22Rv1 (cell line): Measurements from ENCODE around the gene PARVG.

Source experiments
- H3K27ac ChIP-seq: fragments of 450-650 bp; 2 replicates; pipeline ENCODE4 v1.5.1; 2017
- ZFX ChIP-seq: fragments of 450-650 bp; IDR thresholded peaks from 2 replicates; pipeline ENCODE4 v1.6.1; 2017; ENCODE audit warnings: antibody characterized with exemption, borderline replicate concordance
- TF ChIP-seq, protein P1 (sequence below): fragments of 450-650 bp; IDR thresholded peaks from 2 replicates; pipeline ENCODE4 v1.5.1; 2017; ENCODE audit warnings: mild to moderate bottlenecking

Gene PARVG

DNA sequence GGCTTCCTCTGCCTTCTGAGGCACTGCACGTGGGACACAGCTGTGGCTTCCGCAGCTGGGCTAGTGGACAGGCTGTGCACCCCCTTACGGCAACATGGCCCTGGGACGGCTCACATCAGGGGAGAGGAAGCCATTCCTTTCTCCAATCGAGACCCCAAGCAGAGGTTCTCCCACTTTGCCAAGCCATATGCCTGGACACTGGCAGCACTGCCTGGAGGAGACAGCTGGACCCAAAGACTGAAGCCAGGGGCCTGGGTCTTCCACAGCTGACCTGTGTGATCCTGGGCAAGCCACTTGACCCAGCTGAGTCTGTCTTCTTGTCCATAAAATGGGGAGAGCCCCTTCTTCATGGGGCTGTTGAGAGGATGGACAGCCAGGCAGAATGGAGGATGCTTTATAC lies 66.6 kb downstream of the PARVG start:
- no peak for TF ChIP-seq ZFX
- TF ChIP-seq, protein P1, sequence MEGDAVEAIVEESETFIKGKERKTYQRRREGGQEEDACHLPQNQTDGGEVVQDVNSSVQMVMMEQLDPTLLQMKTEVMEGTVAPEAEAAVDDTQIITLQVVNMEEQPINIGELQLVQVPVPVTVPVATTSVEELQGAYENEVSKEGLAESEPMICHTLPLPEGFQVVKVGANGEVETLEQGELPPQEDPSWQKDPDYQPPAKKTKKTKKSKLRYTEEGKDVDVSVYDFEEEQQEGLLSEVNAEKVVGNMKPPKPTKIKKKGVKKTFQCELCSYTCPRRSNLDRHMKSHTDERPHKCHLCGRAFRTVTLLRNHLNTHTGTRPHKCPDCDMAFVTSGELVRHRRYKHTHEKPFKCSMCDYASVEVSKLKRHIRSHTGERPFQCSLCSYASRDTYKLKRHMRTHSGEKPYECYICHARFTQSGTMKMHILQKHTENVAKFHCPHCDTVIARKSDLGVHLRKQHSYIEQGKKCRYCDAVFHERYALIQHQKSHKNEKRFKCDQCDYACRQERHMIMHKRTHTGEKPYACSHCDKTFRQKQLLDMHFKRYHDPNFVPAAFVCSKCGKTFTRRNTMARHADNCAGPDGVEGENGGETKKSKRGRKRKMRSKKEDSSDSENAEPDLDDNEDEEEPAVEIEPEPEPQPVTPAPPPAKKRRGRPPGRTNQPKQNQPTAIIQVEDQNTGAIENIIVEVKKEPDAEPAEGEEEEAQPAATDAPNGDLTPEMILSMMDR: no peak
- H3K27ac ChIP-seq: no peak overlapping the region

GRCh38 chr22:44247923-44248892 lies 67.5 kb downstream of the PARVG start:
- no peak for TF ChIP-seq ZFX
- TF ChIP-seq, protein P1: no peak
- no peak overlapping the region for H3K27ac ChIP-seq

GRCh38 chr22:44248926-44249325 lies 68.2 kb downstream of the PARVG start:
- no peak overlapping the region for H3K27ac ChIP-seq
- TF ChIP-seq ZFX: no peak
- TF ChIP-seq, protein P1: no peak

- TF ChIP-seq, protein P1: no peak
- no peak for TF ChIP-seq ZFX
- H3K27ac ChIP-seq: no peak overlapping the region
These were observed 68.8 kb downstream of the PARVG start for GRCh38 chr22:44249376-44250147.

GRCh38 chr22:44254811-44255210 lies 74.1 kb downstream of the PARVG start:
- no peak for TF ChIP-seq ZFX
- TF ChIP-seq, protein P1: no peak
- H3K27ac ChIP-seq: no peak overlapping the region

- TF ChIP-seq ZFX: no peak
- TF ChIP-seq, protein P1: no peak
These were observed 75.4 kb downstream of the PARVG start for GRCh38 chr22:44256085-44256484.

More at GRCh38 chr22:44256085-44256484, 75.4 kb downstream of the PARVG start:
- H3K27ac ChIP-seq: no peak overlapping the region
